Activated CD4-positive, alpha-beta T cell treated with anti-CD3 and anti-CD28 coated beads, Interleukin-2, Interleukin-4, amounts not matched to agents 100 ng/mL and 50 ng/mL, durations not matched to agents 16 hours and 8 hours (primary cell): ENCODE measurements around the gene PPP1R3G.
"Not testable (repeated sequence)": the region's sequence is repeated elsewhere in the genome, so short reads cannot be mapped to it uniquely, and the experiment has no call there.

ENCODE experiments used
- DNase-seq: peaks from one replicate; pipeline ENCODE4 v3.0.0-alpha.2; 2020; ENCODE audit warnings: low spot score

PPP1R3G gene

GRCh38 chr6:5120011-5120410 lies 34.9 kb downstream of the PPP1R3G start:
- DNase-seq: no peak

DNA sequence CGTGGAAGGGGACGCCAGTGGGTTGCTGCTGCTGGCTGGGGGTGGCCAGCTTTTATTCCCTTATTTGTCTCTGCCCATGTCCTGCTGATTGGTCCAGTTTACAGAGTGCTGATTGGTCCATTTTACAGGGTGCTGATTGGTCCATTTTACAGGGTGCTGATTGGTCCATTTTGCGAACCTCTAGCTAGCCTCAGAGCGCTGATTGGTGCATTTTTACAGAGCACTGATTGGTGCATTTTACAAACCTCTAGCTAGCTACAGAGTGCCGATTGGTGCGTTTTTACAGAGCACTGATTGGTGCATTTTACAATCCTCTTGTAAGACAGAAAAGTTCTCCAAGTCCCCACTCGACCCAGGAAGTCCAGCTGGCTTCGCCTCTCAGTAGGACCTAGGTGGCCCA lies 35.4 kb downstream of the PPP1R3G start:
- DNase-seq: not testable (repeated sequence)

DNA sequence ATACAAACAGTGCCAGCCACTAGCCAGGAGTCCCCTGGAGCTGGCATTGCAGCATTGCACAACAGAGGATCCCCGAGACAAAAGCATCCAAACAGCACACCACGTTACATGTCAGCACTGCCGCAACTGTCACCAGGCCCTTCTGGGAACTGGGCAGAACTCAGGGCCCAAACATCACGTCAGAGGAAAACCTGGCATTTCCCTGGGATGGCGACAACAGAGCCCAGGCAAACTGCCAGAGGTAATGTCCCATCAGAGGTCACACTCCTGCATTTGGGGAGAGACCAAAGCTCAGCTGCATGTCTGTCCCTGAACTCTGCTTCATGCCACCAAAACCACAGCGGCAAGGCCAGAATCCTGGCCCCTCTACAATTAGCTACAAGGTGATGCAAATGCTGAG lies 36.3 kb downstream of the PPP1R3G start:
- DNase-seq: no peak

DNA sequence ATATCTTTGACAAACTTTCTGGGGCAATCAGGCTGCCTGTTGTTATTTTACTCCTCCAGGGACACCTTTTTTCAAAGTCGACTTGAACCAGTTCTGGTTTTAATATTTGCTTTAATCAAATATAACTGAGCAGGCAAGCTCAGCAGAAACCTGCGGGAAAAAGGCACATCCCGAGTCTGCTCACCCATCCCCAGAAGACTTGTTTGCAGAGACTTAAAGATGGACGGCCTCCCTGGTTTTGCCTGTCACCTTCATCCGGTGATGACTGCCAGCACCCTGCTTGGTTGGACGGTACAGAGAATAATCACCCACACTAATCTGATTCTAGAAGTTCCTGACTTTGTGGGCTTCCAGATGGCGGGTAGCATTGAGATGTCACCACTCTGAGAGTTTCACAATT lies 36.8 kb downstream of the PPP1R3G start:
- no peak for DNase-seq

DNA sequence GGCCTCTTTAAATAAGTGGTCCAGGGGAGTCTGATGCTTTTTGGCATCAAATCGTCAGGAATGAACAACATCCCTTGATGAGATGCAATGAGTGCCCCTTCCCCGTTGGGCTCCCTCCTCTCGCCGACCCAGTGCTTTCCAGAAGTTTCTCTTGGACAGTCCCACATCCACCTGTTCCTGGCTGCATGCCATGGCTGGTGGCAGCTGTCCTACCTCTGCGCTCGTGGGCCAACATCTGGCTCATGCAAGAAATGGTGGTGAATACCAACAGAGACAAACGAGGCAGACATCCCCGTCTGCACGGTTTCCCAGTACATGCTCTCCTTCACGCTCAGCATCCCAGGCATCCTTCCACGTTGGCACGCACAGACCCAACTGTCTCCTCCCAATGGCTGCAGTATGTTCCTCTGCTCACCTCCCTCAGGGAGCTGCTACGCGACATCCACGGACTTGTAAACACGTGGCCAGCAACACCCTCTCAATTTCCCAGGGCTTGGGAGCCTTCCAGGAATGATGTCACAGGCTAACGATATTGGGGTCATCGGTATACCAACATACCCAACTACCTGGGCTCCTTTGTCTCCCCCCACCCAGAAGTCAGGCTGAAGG lies 37.5 kb downstream of the PPP1R3G start:
- no peak for DNase-seq

- DNase-seq: no peak
Observed at GRCh38 chr6:5123296-5124143, 38.4 kb downstream of the PPP1R3G start.

- DNase-seq: no peak
Observed at GRCh38 chr6:5124526-5124925, 39.4 kb downstream of the PPP1R3G start.

GRCh38 chr6:5125152-5126006 lies 40.2 kb downstream of the PPP1R3G start:
- no peak for DNase-seq

DNA sequence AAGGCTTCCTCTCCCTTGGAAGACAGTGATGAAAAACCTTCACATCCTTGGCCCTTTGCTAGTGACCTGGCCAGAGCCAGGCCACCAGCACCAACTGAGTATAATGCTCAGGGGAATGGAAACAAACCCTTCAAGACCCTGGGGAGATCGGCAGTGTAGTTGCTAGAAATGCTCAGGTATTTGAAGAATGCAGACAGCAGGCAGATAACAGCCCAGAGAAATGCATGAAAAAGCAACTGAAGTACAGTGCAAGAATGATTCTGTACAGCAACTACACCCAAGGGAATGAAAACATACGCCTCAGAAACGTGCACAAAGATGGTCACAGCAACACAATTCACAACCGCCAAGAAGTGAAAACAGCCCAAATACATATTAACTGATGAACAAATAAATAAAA lies 41.1 kb downstream of the PPP1R3G start:
- DNase-seq: no peak

- DNase-seq: no peak
Observed at GRCh38 chr6:5127106-5127687, 42.1 kb downstream of the PPP1R3G start.

DNA sequence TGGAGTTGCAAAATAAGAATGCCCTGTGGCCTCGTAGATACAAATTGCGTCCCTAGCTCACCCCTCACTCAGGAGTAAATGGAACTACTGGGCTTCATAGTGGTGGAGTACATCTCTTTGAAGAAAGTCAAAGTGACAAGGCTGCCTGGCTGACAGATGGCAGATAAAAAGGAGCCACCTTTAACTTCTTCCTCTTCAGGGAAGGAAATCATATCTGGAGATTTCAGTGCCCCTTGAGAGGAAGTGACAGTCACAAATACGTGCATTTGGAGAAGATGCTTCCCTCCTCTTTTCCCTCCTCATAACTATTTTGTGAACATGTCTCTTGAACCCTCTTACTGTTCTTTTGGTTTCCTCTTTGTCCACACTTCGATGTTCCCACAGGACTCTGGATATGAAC lies 43.2 kb downstream of the PPP1R3G start:
- DNase-seq: no peak

DNA sequence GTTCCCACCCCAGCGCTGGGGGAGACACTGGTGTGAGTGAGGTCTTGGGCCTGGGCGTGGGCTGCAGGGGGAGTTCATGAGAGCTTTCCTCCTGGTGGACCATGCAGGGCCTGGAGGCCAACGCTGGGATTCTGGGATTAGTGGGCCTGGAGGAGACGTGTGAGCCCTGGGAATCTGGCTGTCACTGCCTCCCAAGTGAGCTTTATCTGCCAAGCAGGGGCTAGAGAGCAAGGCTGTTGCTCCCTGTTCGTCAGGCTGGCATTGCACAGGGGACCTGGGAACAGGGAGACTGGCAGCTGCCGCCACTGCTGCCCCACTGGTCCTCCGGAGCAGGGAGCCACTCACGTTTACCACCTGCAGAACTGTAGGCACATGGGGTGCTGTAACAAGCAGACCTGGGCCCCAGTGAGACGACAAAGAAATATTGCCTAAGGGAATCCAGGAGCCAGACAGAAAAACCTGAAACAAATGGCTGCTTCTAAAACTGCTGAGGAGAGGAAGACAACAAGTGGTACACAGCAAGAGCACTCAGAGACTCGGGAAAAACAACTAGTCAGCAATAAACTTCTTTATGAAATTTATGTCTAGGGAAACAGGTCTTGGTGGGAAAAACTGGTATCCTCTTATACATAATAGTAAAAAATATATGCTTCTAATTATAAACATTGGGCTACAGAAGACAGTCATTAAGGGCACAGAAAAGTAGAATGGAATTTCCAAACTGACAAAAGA lies 45.2 kb downstream of the PPP1R3G start:
- DNase-seq: no peak

GRCh38 chr6:5132731-5133130 lies 47.6 kb downstream of the PPP1R3G start:
- no peak for DNase-seq

DNA sequence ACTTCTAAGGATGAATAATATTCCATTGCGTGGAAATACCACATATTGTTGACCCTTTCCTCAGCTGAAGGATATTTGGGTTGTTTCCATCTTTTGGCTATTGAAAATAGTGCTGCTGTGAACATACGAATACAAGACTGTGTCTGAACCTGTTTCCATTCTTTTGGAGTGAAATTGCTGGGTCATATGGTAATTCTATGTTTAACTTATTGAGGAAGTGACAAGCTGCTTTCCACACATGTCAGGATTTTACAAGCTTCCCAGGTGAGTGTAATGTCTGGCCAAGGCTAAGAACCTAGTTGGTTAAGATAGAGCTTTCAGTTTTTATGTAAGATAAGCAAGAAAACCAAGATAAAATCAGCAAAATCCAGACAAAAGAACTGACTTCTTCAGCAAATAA lies 48.8 kb downstream of the PPP1R3G start:
- DNase-seq: no peak

- peak; percentile 25 for DNase-seq
Observed at GRCh38 chr6:5135788-5136376, 50.7 kb downstream of the PPP1R3G start.

DNA sequence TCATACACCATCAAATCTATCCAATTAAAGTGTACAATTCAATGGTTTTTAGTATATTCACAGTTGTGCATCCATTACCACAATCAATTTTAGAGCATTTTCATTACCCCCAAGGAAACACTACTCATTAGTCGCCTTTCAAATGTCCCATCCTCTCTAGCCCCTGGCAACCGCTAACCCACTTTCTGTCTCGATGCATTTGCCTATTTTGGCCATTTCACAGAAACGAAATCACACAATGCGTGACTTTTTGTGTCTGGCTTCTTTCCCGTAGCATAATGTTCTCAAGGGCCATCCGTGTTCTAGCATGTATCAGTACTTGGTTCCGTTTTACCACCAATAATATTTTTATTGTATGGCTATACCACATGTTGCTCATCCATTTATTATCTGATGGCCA lies 51.7 kb downstream of the PPP1R3G start:
- DNase-seq: no peak
